K562 (cell line): ENCODE results near the gene COMMD4. TPM values are rescaled to one million over a fixed set of nuclear protein-coding genes. Genes with fewer than 3 reads are reported as not detected.

Experiments used
- BACH1 ChIP-seq: fragments of 200-800 bp; sonication (Bioruptor generic); IDR thresholded peaks from 2 replicates; pipeline ENCODE4 v1.6.1; 2016; ENCODE audit warnings: missing genetic modification characterization, missing compliant biosample characterization
- BCOR ChIP-seq: fragments of 450-650 bp; IDR thresholded peaks from 2 replicates; pipeline ENCODE4 v1.6.1; 2016
- E2F3 ChIP-seq: fragments of 250-450 bp; sonication (Bioruptor Pico); IDR thresholded peaks from 2 replicates; pipeline ENCODE4 v1.4.0; 2020; ENCODE audit warnings: mild to moderate bottlenecking
- FOXP1 ChIP-seq: sonication (generic); formaldehyde crosslinking; IDR thresholded peaks from 2 replicates; pipeline ENCODE4 v1.8.0; 2022; ENCODE audit warnings: mild to moderate bottlenecking, missing genetic modification reagents
- MEF2A ChIP-seq: IDR thresholded peaks from 2 replicates; pipeline ENCODE4 v1.6.1; 2011; ENCODE audit warnings: low read depth, mild to moderate bottlenecking, low read length, moderate library complexity; ENCODE audit not compliant: control insufficient read depth
- MLX ChIP-seq, 2 experiments: fragments of 450-650 bp in 1 of 2; sonication (generic) in 1 of 2; formaldehyde crosslinking; conservative IDR thresholded peaks; 2 replicates each; pipeline versions ENCODE4 v1.4.0 to v1.8.1; 2020 to 2022; ENCODE audit warnings: mild to moderate bottlenecking in 1 of 2, missing genetic modification reagents in 1 of 2
- PCBP2 ChIP-seq: fragments of 200-400 bp; formaldehyde crosslinking; IDR thresholded peaks from 2 replicates; pipeline ENCODE4 v1.6.1; 2018; ENCODE audit warnings: low read length, low read depth, mild to moderate bottlenecking, moderate library complexity; ENCODE audit not compliant: poor library complexity, severe bottlenecking
- PHF20 ChIP-seq: fragments of 450-650 bp; IDR thresholded peaks from 2 replicates; pipeline ENCODE4 v1.6.1; 2018; ENCODE audit not compliant: partially characterized antibody
- POLR2G ChIP-seq: fragments of 200-400 bp; formaldehyde crosslinking; IDR thresholded peaks from 2 replicates; pipeline ENCODE4 v1.6.1; 2017; ENCODE audit warnings: low read depth, mild to moderate bottlenecking, antibody characterized with exemption, low read length, moderate library complexity
- RBM39 ChIP-seq: fragments of 200-400 bp; formaldehyde crosslinking; optimal IDR thresholded peaks from 2 replicates; pipeline ENCODE3; 2018; ENCODE audit warnings: low read depth, low read length
- RHOXF2B ChIP-seq: fragments of 250-450 bp; sonication (Bioruptor Pico); conservative IDR thresholded peaks from 2 replicates; pipeline ENCODE4 v1.5.1; 2021
- TBL1XR1 ChIP-seq, 2 experiments: IDR thresholded peaks; 2 replicates each; pipeline ENCODE4 v1.6.1; 2012; ENCODE audit warnings: improper control_type of control experiment in 2 of 2, low read length in 2 of 2, mild to moderate bottlenecking in 1 of 2
- THRA ChIP-seq: fragments of 450-650 bp; IDR thresholded peaks from 2 replicates; pipeline ENCODE4 v1.6.1; 2017; ENCODE audit warnings: mild to moderate bottlenecking, moderate library complexity
- TSC22D4 ChIP-seq: fragments of 450-650 bp; IDR thresholded peaks from 2 replicates; pipeline ENCODE4 v1.6.1; 2016; ENCODE audit warnings: missing genetic modification characterization, missing biosample characterization, control low read depth
- YBX1 ChIP-seq: fragments of 450-650 bp; IDR thresholded peaks from 2 replicates; pipeline ENCODE4 v1.7.1; 2016; ENCODE audit warnings: mild to moderate bottlenecking
- ZHX1 ChIP-seq: fragments of 150-350 bp; conservative IDR thresholded peaks from 2 replicates; pipeline ENCODE4 v1.6.1; 2014; ENCODE audit warnings: low read length
- ZNF121 ChIP-seq: sonication (generic); formaldehyde crosslinking; conservative IDR thresholded peaks from 2 replicates; pipeline ENCODE4 v1.8.0; 2022; ENCODE audit warnings: missing genetic modification reagents
- ZNF347 ChIP-seq: fragments of 450-650 bp; formaldehyde crosslinking; IDR thresholded peaks from 2 replicates; pipeline ENCODE4 v1.4.0; 2020; ENCODE audit warnings: low read depth, mild to moderate bottlenecking, moderate library complexity
- ZNF354B ChIP-seq: fragments of 250-450 bp; sonication (Bioruptor Pico); IDR thresholded peaks from 2 replicates; pipeline ENCODE4 v1.4.0; 2020
- ZNF639 ChIP-seq, 2 experiments: fragments of 200-800 bp in 1 of 2; sonication (Bioruptor generic) in 1 of 2; sonication (generic) in 1 of 2; formaldehyde crosslinking in 1 of 2; IDR thresholded peaks in 1 of 2; conservative IDR thresholded peaks in 1 of 2; 2 replicates each; pipeline versions ENCODE4 v1.5.0 to v1.6.1; 2016 to 2020; ENCODE audit warnings: missing compliant biosample characterization in 1 of 2, missing genetic modification characterization in 1 of 2, missing genetic modification reagents in 1 of 2
- ZNF644 ChIP-seq: fragments of 200-800 bp; sonication (Bioruptor generic); IDR thresholded peaks from 2 replicates; pipeline ENCODE4 v1.6.1; 2016; ENCODE audit warnings: low read depth, missing genetic modification characterization, missing compliant biosample characterization
- ZNF764 ChIP-seq: fragments of 250-450 bp; sonication (Bioruptor Pico); IDR thresholded peaks from 2 replicates; pipeline ENCODE4 v1.4.0; 2020; ENCODE audit warnings: low read depth, mild to moderate bottlenecking, moderate library complexity
- ZNF79 ChIP-seq: fragments of 250-450 bp; sonication (Bioruptor Pico); IDR thresholded peaks from 2 replicates; pipeline ENCODE4 v1.4.0; 2020; ENCODE audit warnings: low read depth, mild to moderate bottlenecking, moderate library complexity
- polyA plus RNA-seq, 8 experiments: library from polyadenylated mRNA; depleted of rRNA in 4 of 8; stranded (reverse) in 5 of 8; unstranded in 3 of 8; fragments of >200 nt; fragmentation: Nextera tagmentation in 2 of 8; fragmentation: Illumina TruSeq in 1 of 8; extraction: Ambion mirVana in 2 of 8; extraction: Trizol in 1 of 8; gene quantifications; 2 replicates each; pipeline versions ENCODE4 v1.2.1 to v1.2.3, GENCODE V29; 2011 to 2014; ENCODE audit warnings: inconsistent platforms in 1 of 8, missing spikeins in 1 of 8
- total RNA-seq, 7 experiments: library from RNA; depleted of rRNA in 6 of 7; stranded (reverse); fragments of >200 nt in 6 of 7; fragmentation: Illumina TruSeq in 2 of 7; extraction: Trizol in 2 of 7; gene quantifications; 2 replicates each; pipeline versions ENCODE4 v1.2.1 to v1.2.3, GENCODE V29; 2011 to 2021; ENCODE audit warnings: low replicate concordance in 1 of 7

The COMMD4 gene
- total and polyA plus RNA-seq, 9 of the 15 experiments (the other 6 are each of a cell fraction or from before 2014, with no cell fraction given) = 20.4 to 140 (median 63.9) TPM

- no peak; a peak in 1 of 4 replicates for TF ChIP-seq ZNF639 (CRISPR knock-in tag; conservative IDR thresholded peaks at IDR 0.05 in 1 of 2, IDR thresholded peaks at IDR 0.05 in 1 of 2)
- TF ChIP-seq ZNF79 (CRISPR knock-in tag) = no peak
- TF ChIP-seq MLX (CRISPR knock-in tag; conservative IDR thresholded peaks at IDR 0.05) = no peak
- peak; percentile 65; the same call in 1 of the 2 replicates for TF ChIP-seq MEF2A
- peak; percentile 100 for TF ChIP-seq PHF20
- peak; percentile 89 for TF ChIP-seq POLR2G
- peak; percentile 80; the same call in 1 of the 2 replicates for TF ChIP-seq E2F3 (CRISPR knock-in tag)
- TF ChIP-seq PCBP2 = no peak
- TF ChIP-seq BACH1 (tag) = no peak
- TF ChIP-seq YBX1 = no peak
- TF ChIP-seq TSC22D4 (tag) = no peak
- TF ChIP-seq ZNF121 (CRISPR knock-in tag) = no peak
- 0 out of 2 replicates have a peak, but pooled peaks have one; percentile 70 for TF ChIP-seq ZNF644 (tag)
- TF ChIP-seq ZNF764 = no peak
- 0 out of 4 replicates have a peak, but pooled peaks of 1 of the 2 experiments have one; percentile 16 for TF ChIP-seq TBL1XR1 (IDR thresholded peaks at IDR 0.05; ENCODE audit: low read length in 2 of 2)
- TF ChIP-seq RBM39 = no peak
- no peak for TF ChIP-seq ZNF354B
- no peak for TF ChIP-seq RHOXF2B
- TF ChIP-seq THRA = no peak
- TF ChIP-seq BCOR = no peak
- 0 out of 2 replicates have a peak, but pooled peaks have one; percentile 24 for TF ChIP-seq FOXP1 (CRISPR knock-in tag)
- no peak for TF ChIP-seq ZNF347 (CRISPR knock-in tag)
- TF ChIP-seq ZHX1 = no peak
Measured at GRCh38 chr15:75335705-75336355, at the start of gene COMMD4 (continued).
